ENCODE results near the gene BIRC5. TPM values are rescaled to one million over a fixed set of nuclear protein-coding genes. Genes with fewer than 3 reads are reported as not detected.

The BIRC5 gene
- total and polyA plus RNA-seq, 2 experiments from 2014 or later, result 17.7 to 65.2 TPM

- no peak overlapping the region for H3K4me3 ChIP-seq
- H3K27ac ChIP-seq, result peak overlapping the region; percentile 59
- H3K4me1 ChIP-seq (ENCODE audit: low read depth), result peaks cover 52% of the 10 kb centered on the region
- no peaks in the 10 kb centered on the region for H3K9me3 ChIP-seq (ENCODE audit: low read depth)
- no peaks in the 10 kb centered on the region for H3K36me3 ChIP-seq
- no peak for DNase-seq (ENCODE audit: low read depth in 1 of 2, low spot score in 1 of 2)
- TF ChIP-seq, protein P1, sequence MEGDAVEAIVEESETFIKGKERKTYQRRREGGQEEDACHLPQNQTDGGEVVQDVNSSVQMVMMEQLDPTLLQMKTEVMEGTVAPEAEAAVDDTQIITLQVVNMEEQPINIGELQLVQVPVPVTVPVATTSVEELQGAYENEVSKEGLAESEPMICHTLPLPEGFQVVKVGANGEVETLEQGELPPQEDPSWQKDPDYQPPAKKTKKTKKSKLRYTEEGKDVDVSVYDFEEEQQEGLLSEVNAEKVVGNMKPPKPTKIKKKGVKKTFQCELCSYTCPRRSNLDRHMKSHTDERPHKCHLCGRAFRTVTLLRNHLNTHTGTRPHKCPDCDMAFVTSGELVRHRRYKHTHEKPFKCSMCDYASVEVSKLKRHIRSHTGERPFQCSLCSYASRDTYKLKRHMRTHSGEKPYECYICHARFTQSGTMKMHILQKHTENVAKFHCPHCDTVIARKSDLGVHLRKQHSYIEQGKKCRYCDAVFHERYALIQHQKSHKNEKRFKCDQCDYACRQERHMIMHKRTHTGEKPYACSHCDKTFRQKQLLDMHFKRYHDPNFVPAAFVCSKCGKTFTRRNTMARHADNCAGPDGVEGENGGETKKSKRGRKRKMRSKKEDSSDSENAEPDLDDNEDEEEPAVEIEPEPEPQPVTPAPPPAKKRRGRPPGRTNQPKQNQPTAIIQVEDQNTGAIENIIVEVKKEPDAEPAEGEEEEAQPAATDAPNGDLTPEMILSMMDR (IDR thresholded peaks at IDR 0.05; ENCODE audit: low read depth, low read length), result no peak
- no peaks in the 10 kb centered on the region for H3K27me3 ChIP-seq
Observed at GRCh38 chr17:78271419-78272170, 57.5 kb downstream of the BIRC5 start.

GRCh38 chr17:78272181-78272913 lies 58.3 kb downstream of the BIRC5 start:
- Histone ChIP-seq H3K27ac (peak overlapping the region; percentile 59), H3K4me3 (no peak overlapping the region), H3K27me3 (no peaks in the 10 kb centered on the region), H3K36me3 (no peaks in the 10 kb centered on the region), H3K4me1 (ENCODE audit: low read depth) (peaks cover 48% of the 10 kb centered on the region), H3K9me3 (ENCODE audit: low read depth) (no peaks in the 10 kb centered on the region)
- TF ChIP-seq, protein P1 (IDR thresholded peaks at IDR 0.05; ENCODE audit: low read depth, low read length), result no peak
- peak; percentile 65 to 93 for DNase-seq (ENCODE audit: low read depth in 1 of 2, low spot score in 1 of 2)

- no peak overlapping the region for H3K4me3 ChIP-seq
- TF ChIP-seq, protein P1 (IDR thresholded peaks at IDR 0.05; ENCODE audit: low read depth, low read length), result no peak
- DNase-seq (ENCODE audit: low read depth in 1 of 2, low spot score in 1 of 2), result no peak
- no peaks in the 10 kb centered on the region for H3K27me3 ChIP-seq
- H3K4me1 ChIP-seq (ENCODE audit: low read depth), result peaks cover 43% of the 10 kb centered on the region
- H3K36me3 ChIP-seq, result no peaks in the 10 kb centered on the region
- H3K27ac ChIP-seq, result peak overlapping the region; percentile 59
- no peaks in the 10 kb centered on the region for H3K9me3 ChIP-seq (ENCODE audit: low read depth)
Observed at GRCh38 chr17:78272914-78273258, 58.8 kb downstream of the BIRC5 start.

GRCh38 chr17:78273813-78274212 lies 59.8 kb downstream of the BIRC5 start:
- Histone ChIP-seq H3K9me3 (ENCODE audit: low read depth) (no peaks in the 10 kb centered on the region), H3K27ac (no peak overlapping the region), H3K36me3 (no peaks in the 10 kb centered on the region), H3K27me3 (no peaks in the 10 kb centered on the region), H3K4me1 (ENCODE audit: low read depth) (peaks cover 43% of the 10 kb centered on the region), H3K4me3 (no peak overlapping the region)
- DNase-seq (ENCODE audit: low read depth in 1 of 2, low spot score in 1 of 2), result no peak
- TF ChIP-seq, protein P1 (IDR thresholded peaks at IDR 0.05; ENCODE audit: low read depth, low read length), result no peak

Other genes starting within 250 kb of the BIRC5 start
- gene TMC6, start 85.5 kb upstream of the BIRC5 start, total RNA-seq, result 83.0 and 144 TPM in 2 replicates
- 85.4 and 128 TPM in 2 replicates for gene TMC6, start 85.5 kb upstream of the BIRC5 start, polyA plus RNA-seq
- gene TMC8, start 83.5 kb upstream of the BIRC5 start, total RNA-seq, result 0.42 and 1.1 TPM in 2 replicates
- gene TMC8, start 83.5 kb upstream of the BIRC5 start, polyA plus RNA-seq, result 1.8 and 3.1 TPM in 2 replicates
- not detected in 2 replicates for gene C17orf99, start 67.9 kb upstream of the BIRC5 start, total RNA-seq
- not detected in 2 replicates for gene C17orf99, start 67.9 kb upstream of the BIRC5 start, polyA plus RNA-seq
- 107 and 126 TPM in 2 replicates for gene SYNGR2, start 45.7 kb upstream of the BIRC5 start, total RNA-seq
- gene SYNGR2, start 45.7 kb upstream of the BIRC5 start, polyA plus RNA-seq, result 262 and 269 TPM in 2 replicates
- 21.1 and 35.4 TPM in 2 replicates for gene TK1, start 27.2 kb upstream of the BIRC5 start, total RNA-seq
- 40.8 and 57.5 TPM in 2 replicates for gene TK1, start 27.2 kb upstream of the BIRC5 start, polyA plus RNA-seq
- gene AFMID, start 26.9 kb upstream of the BIRC5 start, total RNA-seq, result 47.7 and 85.8 TPM in 2 replicates
- gene AFMID, start 26.9 kb upstream of the BIRC5 start, polyA plus RNA-seq, result 23.6 and 40.1 TPM in 2 replicates
- 2.0 and 5.2 TPM in 2 replicates for gene TMEM235, start 17.4 kb downstream of the BIRC5 start, total RNA-seq
- gene TMEM235, start 17.4 kb downstream of the BIRC5 start, polyA plus RNA-seq, result 1.7 and 2.3 TPM in 2 replicates
- gene SOCS3, start 145.8 kb downstream of the BIRC5 start, total RNA-seq, result 51.7 and 59.0 TPM in 2 replicates
- 33.3 and 45.5 TPM in 2 replicates for gene SOCS3, start 145.8 kb downstream of the BIRC5 start, polyA plus RNA-seq
- 52.5 and 64.7 TPM in 2 replicates for gene PGS1, start 164.4 kb downstream of the BIRC5 start, total RNA-seq
- 46.7 and 50.7 TPM in 2 replicates for gene PGS1, start 164.4 kb downstream of the BIRC5 start, polyA plus RNA-seq